ENCODE measurements around the gene GOLT1A.

GOLT1A gene

DNA sequence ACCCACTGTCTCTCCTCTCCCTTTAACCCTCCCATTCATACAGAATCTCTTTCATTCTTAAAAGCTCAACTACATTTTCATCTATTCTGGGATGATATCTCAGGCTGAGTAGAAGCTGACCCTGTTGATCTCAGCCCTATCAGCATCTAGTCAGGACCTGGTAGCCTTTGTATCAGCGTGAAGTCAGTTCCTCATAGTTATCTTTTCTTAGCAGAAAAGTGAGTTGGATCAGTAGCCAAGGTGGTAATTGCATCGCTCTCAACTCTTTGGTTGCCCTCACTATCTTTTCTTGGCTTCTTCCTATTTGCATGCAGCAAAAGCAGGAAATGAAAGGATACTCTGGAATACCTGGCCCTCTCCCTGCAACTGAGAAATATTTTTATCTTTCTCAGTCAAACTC, 13.6 kb upstream of the GOLT1A start:
- H3K27ac ChIP-seq (ENCODE audit: low read depth, low read length), result no peak overlapping the region

DNA sequence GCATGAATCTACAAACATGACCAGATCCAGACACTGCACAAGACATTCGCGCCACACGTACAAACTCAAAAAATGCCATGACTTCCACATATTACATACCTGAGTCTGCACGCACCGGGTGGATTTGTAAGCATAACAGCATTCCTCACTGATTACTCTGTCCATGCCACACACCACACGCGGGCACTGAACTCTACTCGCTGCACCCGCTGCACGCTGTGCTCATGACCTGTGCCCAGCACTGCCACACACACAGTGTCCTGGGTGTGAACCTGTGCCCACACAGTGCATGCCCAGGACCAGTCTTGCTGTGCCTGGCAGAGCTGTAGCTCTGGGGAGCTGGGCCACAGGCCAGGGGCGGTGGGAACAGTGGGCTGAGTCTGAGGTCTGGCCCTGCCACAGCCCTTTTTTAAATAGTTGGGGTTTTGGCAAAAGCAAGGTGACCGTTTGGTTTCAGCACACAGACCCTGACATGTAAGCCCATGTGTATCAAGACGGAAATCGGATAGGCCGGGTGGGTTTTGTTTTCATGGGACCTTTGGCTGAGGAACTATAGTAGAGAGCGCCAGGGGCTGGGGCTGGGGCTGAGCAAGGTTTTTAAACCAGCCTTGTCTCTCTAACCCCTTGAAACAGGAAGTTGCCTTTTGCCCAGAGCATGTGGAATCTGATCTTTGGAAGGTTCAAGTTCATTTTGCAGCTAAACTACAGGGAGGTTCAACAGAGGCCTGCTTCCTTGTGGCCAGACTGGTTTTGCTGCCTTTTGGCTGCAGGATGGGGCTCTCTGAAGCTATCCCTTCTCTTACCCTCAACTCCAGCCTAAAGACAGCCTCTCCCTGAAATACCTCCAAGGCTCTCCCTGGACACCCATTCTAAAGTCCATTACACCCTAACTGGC, 12.3 kb upstream of the GOLT1A start:
- H3K36me3 ChIP-seq (ENCODE audit: control insufficient read depth, insufficient read depth, low read length), result no peaks in the 10 kb centered on the region
- H3K4me1 ChIP-seq (ENCODE audit: control insufficient read depth, insufficient read depth, low read length), result peaks cover 4% of the 10 kb centered on the region; the same call in 1 of the 2 replicates
- H3K9me3 ChIP-seq (ENCODE audit: control insufficient read depth, insufficient read depth, low read depth, low read length), result no peaks in the 10 kb centered on the region
- H3K27me3 ChIP-seq (ENCODE audit: control insufficient read depth, insufficient read depth, low read length), result no peaks in the 10 kb centered on the region
- H3K9ac ChIP-seq (ENCODE audit: low read length), result no peak overlapping the region
- H3K4me3 ChIP-seq (ENCODE audit: low read depth, low read length), result no peak overlapping the region
- no peak overlapping the region for H3K27ac ChIP-seq (ENCODE audit: low read depth, low read length)

More for the DNA sequence above, 13.6 kb upstream of the GOLT1A start:
- Histone ChIP-seq H3K27me3 (ENCODE audit: control insufficient read depth, insufficient read depth, low read length) (no peaks in the 10 kb centered on the region), H3K4me3 (ENCODE audit: low read depth, low read length) (no peak overlapping the region), H3K9me3 (ENCODE audit: control insufficient read depth, insufficient read depth, low read depth, low read length) (no peaks in the 10 kb centered on the region), H3K9ac (ENCODE audit: low read length) (no peak overlapping the region), H3K4me1 (ENCODE audit: control insufficient read depth, insufficient read depth, low read length) (no peaks in the 10 kb centered on the region), H3K36me3 (ENCODE audit: control insufficient read depth, insufficient read depth, low read length) (no peaks in the 10 kb centered on the region)

DNA sequence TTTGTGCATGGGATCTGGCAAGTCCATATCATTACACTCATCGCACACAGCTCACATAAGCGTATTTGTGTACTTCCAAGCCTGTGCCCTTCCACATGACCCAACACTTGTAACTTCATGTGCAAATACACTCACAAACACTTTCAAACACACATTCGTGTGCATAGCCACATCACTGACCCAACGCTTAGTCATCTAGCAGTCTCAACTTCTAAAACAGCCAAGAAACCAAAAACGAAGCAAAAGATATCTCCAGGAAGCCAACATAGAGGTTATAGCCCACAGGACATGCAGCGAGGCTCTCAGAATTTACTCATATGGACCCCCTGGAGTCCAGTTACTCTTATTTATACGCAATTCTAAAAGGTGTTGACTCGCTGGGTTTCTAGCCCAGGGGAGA, 10.9 kb upstream of the GOLT1A start:
- no peaks in the 10 kb centered on the region for H3K9me3 ChIP-seq (ENCODE audit: control insufficient read depth, insufficient read depth, low read depth, low read length)
- H3K9ac ChIP-seq (ENCODE audit: low read length), result no peak overlapping the region
- no peaks in the 10 kb centered on the region for H3K27me3 ChIP-seq (ENCODE audit: control insufficient read depth, insufficient read depth, low read length)
- peaks cover 4% of the 10 kb centered on the region; the same call in 1 of the 2 replicates for H3K4me1 ChIP-seq (ENCODE audit: control insufficient read depth, insufficient read depth, low read length)
- H3K27ac ChIP-seq (ENCODE audit: low read depth, low read length), result no peak overlapping the region
- no peak overlapping the region for H3K4me3 ChIP-seq (ENCODE audit: low read depth, low read length)
- no peaks in the 10 kb centered on the region for H3K36me3 ChIP-seq (ENCODE audit: control insufficient read depth, insufficient read depth, low read length)

DNA sequence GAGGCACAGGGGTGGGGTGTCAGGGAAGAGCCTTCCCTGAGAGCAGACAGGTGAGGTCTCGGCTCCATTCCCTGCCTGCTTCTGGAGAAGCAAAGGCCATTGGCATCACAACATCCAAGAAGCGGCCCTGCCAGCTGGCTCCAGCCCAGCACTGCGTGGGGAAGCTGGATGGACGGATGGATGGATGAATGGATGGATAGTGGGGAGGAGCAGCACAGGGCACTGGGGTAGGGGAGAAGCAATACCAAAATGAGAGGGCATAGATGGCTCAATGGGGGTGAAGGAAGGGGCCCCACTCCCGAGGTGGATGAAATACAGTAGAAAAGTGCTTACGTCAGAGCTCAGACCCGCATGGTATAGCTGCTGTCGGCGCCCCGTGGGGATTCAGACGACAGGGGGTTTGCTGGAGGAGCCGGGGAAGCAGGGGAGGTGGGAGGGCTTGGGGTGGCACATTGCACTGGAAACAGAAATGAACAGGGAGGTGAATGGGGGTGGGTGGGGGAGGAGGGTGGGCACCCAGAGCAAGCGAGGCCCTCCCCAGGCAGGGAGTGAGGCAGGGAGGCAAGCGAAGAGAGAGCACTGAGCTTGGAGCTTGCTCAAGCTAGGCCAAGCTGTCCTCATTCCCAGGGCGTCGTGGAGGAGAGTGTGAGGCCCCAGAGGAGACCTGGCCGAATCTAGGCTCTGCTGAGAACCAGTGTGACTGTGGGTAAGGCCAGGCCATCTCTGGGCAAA, 9.5 kb upstream of the GOLT1A start:
- H3K36me3 ChIP-seq (ENCODE audit: control insufficient read depth, insufficient read depth, low read length), result no peaks in the 10 kb centered on the region
- no peak overlapping the region for H3K27ac ChIP-seq (ENCODE audit: low read depth, low read length)
- no peaks in the 10 kb centered on the region for H3K27me3 ChIP-seq (ENCODE audit: control insufficient read depth, insufficient read depth, low read length)
- no peaks in the 10 kb centered on the region for H3K9me3 ChIP-seq (ENCODE audit: control insufficient read depth, insufficient read depth, low read depth, low read length)
- no peak overlapping the region for H3K4me3 ChIP-seq (ENCODE audit: low read depth, low read length)
- peaks cover 4% of the 10 kb centered on the region; the same call in 1 of the 2 replicates for H3K4me1 ChIP-seq (ENCODE audit: control insufficient read depth, insufficient read depth, low read length)
- H3K9ac ChIP-seq (ENCODE audit: low read length), result no peak overlapping the region

DNA sequence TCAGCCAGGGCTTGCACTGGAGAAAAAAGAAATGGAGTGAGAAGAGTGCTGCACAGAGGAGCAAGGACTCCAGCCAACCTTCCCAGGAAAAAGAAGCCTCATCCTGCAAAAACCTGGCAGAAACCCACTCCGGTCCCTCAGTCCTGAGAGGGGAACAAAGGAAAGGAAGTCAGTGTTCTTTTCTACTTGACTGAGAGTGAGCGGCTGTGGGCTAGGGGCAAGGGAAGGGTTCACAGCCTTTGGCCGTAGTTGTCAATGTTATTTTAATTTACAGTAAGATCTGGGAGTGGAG, 8.9 kb upstream of the GOLT1A start:
- Histone ChIP-seq H3K9ac (ENCODE audit: low read length) (no peak overlapping the region), H3K27ac (ENCODE audit: low read depth, low read length) (no peak overlapping the region), H3K36me3 (ENCODE audit: control insufficient read depth, insufficient read depth, low read length) (no peaks in the 10 kb centered on the region), H3K9me3 (ENCODE audit: control insufficient read depth, insufficient read depth, low read depth, low read length) (no peaks in the 10 kb centered on the region), H3K4me1 (ENCODE audit: control insufficient read depth, insufficient read depth, low read length) (peaks cover 4% of the 10 kb centered on the region; the same call in 1 of the 2 replicates), H3K4me3 (ENCODE audit: low read depth, low read length) (no peak overlapping the region), H3K27me3 (ENCODE audit: control insufficient read depth, insufficient read depth, low read length) (no peaks in the 10 kb centered on the region)

DNA sequence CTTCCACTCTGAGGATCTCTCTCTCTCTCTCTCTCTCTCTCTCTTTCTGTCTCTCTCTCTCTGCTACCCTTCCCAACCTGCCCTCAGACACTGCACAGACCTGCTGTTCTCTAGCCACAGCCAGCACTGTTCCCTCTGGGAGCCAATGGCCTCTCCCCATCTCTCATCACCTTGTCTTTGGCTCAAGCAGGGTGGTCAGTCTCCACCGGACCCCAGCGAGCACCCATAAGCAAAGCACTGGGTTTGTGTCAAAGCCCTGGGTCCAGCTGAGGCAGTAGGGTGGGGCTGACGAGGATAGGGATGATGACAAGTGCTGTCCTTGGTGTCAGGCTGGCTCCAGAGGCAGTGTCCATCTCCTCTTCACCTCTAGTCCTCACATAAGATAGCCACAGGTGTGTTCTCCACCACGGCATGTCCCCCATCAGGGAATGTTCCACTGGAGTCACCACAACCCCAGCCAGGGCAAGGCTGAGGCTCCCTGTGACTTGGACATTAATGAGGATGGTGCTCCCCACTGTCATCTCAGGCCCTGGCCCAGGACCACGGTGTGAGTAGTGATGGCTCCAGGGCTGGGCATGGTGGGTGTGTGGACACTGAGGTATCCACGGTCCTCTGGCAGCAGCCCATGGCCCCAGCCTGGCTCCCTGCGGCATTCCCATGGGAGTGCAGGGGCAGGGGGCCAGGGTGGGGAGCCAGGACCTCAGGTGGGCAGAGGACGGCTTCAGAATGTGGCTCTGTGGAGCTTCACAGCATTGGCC, 8.4 kb upstream of the GOLT1A start:
- Histone ChIP-seq H3K9me3 (ENCODE audit: control insufficient read depth, insufficient read depth, low read depth, low read length) (no peaks in the 10 kb centered on the region), H3K27me3 (ENCODE audit: control insufficient read depth, insufficient read depth, low read length) (no peaks in the 10 kb centered on the region), H3K36me3 (ENCODE audit: control insufficient read depth, insufficient read depth, low read length) (no peaks in the 10 kb centered on the region), H3K27ac (ENCODE audit: low read depth, low read length) (no peak overlapping the region), H3K4me1 (ENCODE audit: control insufficient read depth, insufficient read depth, low read length) (peaks cover 4% of the 10 kb centered on the region; the same call in 1 of the 2 replicates), H3K4me3 (ENCODE audit: low read depth, low read length) (no peak overlapping the region), H3K9ac (ENCODE audit: low read length) (no peak overlapping the region)

DNA sequence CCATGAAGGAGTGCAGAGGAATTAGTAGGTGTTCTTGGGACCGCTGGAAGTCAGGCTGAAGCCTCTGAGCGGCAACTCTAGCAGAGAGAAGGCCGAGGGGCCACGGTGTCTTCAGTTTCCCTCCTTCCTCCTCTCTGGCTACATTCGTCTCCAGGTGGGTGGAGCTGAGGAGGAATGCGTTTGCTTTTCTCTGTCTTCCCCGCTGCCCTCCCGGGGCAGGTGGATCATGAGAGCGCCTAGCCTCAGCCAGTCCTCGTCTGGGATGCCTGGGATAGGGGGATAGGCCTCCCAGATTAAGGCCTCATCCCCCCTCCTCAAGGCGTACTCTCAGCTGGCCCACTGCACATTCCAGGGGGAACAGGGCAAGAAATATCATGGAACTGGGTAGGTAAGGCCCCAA, 7.5 kb upstream of the GOLT1A start:
- H3K9ac ChIP-seq (ENCODE audit: low read length), result no peak overlapping the region

DNA sequence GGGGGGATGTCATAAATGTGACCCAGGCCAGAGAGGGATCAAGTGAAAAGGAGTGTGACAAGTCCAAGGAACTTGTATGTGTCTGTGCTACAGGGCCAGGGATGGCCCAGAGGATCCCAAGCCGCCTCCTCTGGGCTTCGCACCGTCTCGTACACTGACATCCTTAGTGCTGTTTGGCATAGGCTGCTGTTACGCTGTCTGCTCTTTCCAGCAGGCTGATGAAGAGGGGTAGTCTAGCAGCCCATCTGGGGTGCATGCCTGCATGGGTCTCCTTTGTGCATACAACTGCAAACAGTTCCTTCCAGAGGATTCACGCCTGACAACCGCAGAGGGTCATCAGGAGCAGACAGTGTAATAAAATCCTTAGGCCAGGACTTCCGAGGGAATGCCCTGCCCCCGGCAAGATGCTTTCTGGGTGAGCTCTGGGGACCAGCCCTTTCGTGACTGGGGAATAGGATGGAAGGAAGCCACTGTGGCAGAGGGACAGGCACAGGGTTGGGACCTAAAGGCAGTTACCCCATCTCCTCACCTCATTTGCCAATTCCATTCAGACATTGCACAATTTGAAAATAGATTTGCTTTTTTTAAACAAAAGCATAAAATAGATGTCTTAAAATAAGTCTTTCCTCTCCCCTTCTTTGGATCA, 6.3 kb upstream of the GOLT1A start:
- H3K27ac ChIP-seq (ENCODE audit: low read depth, low read length), result no peak overlapping the region
- no peaks in the 10 kb centered on the region for H3K9me3 ChIP-seq (ENCODE audit: control insufficient read depth, insufficient read depth, low read depth, low read length)

More for the DNA sequence above, 7.5 kb upstream of the GOLT1A start:
- peaks cover 4% of the 10 kb centered on the region; the same call in 1 of the 2 replicates for H3K4me1 ChIP-seq (ENCODE audit: control insufficient read depth, insufficient read depth, low read length)
- no peaks in the 10 kb centered on the region for H3K27me3 ChIP-seq (ENCODE audit: control insufficient read depth, insufficient read depth, low read length)
- no peak overlapping the region for H3K4me3 ChIP-seq (ENCODE audit: low read depth, low read length)
- no peaks in the 10 kb centered on the region for H3K36me3 ChIP-seq (ENCODE audit: control insufficient read depth, insufficient read depth, low read length)
- no peak overlapping the region for H3K27ac ChIP-seq (ENCODE audit: low read depth, low read length)
- no peaks in the 10 kb centered on the region for H3K9me3 ChIP-seq (ENCODE audit: control insufficient read depth, insufficient read depth, low read depth, low read length)

DNA sequence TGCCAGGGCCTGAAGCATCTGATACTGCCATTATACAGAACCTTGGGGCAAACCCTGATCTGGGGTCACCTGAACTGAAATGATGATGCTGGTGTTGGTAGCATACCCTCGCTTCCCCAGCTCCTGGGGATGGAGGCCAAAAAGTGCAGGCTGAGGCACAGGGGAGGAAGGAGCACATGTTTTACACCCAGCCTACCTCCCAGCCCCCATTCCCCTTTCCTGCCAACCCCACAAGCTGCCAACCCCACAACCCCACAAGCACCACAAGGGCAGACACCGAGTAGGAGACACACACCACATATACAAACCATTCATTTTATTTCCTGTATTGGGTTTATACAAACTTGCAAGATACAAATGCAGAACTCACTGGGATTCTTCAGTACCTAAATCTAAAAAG, 4.8 kb upstream of the GOLT1A start:
- peaks cover 3% of the 10 kb centered on the region; the same call in 1 of the 2 replicates for H3K27me3 ChIP-seq (ENCODE audit: control insufficient read depth, insufficient read depth, low read length)
- no peaks in the 10 kb centered on the region for H3K9me3 ChIP-seq (ENCODE audit: control insufficient read depth, insufficient read depth, low read depth, low read length)
- peaks cover 7% of the 10 kb centered on the region for H3K4me1 ChIP-seq (ENCODE audit: control insufficient read depth, insufficient read depth, low read length)
- H3K4me3 ChIP-seq (ENCODE audit: low read depth, low read length), result no peak overlapping the region
- H3K36me3 ChIP-seq (ENCODE audit: control insufficient read depth, insufficient read depth, low read length), result no peaks in the 10 kb centered on the region
- H3K9ac ChIP-seq (ENCODE audit: low read length), result no peak overlapping the region
- no peak overlapping the region for H3K27ac ChIP-seq (ENCODE audit: low read depth, low read length)

More for the DNA sequence above, 6.3 kb upstream of the GOLT1A start:
- Histone ChIP-seq H3K9ac (ENCODE audit: low read length) (no peak overlapping the region), H3K27me3 (ENCODE audit: control insufficient read depth, insufficient read depth, low read length) (no peaks in the 10 kb centered on the region), H3K36me3 (ENCODE audit: control insufficient read depth, insufficient read depth, low read length) (no peaks in the 10 kb centered on the region), H3K4me3 (ENCODE audit: low read depth, low read length) (no peak overlapping the region), H3K4me1 (ENCODE audit: control insufficient read depth, insufficient read depth, low read length) (peaks cover 4% of the 10 kb centered on the region; the same call in 1 of the 2 replicates)

DNA sequence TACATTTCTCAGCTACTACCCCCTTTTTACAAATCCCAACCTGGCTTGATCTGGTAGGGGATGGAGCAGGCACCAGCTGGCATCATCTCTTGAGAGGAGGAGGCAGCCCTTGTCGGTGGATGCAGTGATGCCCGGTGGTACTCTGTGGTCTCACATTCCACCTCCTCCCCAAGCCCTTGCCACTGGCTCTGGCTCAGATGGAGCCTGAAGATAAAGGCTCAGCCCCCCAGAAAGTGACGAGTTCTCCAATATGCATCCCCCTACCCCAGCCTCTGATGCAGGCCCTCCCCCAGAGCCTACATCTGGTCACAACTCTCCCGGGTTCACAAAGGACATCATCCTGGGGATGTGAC, 3.8 kb upstream of the GOLT1A start:
- no peaks in the 10 kb centered on the region for H3K9me3 ChIP-seq (ENCODE audit: control insufficient read depth, insufficient read depth, low read depth, low read length)
- H3K27me3 ChIP-seq (ENCODE audit: control insufficient read depth, insufficient read depth, low read length), result peaks cover 7% of the 10 kb centered on the region; the same call in 1 of the 2 replicates
- peaks cover 10% of the 10 kb centered on the region for H3K4me1 ChIP-seq (ENCODE audit: control insufficient read depth, insufficient read depth, low read length)
- no peak overlapping the region for H3K27ac ChIP-seq (ENCODE audit: low read depth, low read length)
- H3K4me3 ChIP-seq (ENCODE audit: low read depth, low read length), result no peak overlapping the region
- no peak overlapping the region for H3K9ac ChIP-seq (ENCODE audit: low read length)
- no peaks in the 10 kb centered on the region for H3K36me3 ChIP-seq (ENCODE audit: control insufficient read depth, insufficient read depth, low read length)
